Measurements from ENCODE around the gene NTM. TPM values are rescaled to one million over a fixed set of nuclear protein-coding genes. Genes with fewer than 3 reads are reported as not detected.

Gene NTM
- total RNA-seq, 8 experiments from 2014 or later, result 0.80 to 169 (median 18.6) TPM

- no peak overlapping the region for H3K27ac ChIP-seq
- no peak overlapping the region for H3K4me3 ChIP-seq
- H3K4me1 ChIP-seq (replicated peaks in 1 of 2), result no peaks in the 10 kb centered on the region
- in situ Hi-C loops (cut with MboI; ENCODE audit: low pct_unique_long_range_greater_than_20kb in 2 of 9, low sequenced_read_pairs in 9 of 9, unreplicated experiment in 9 of 9), result no loop called here
- WGBS, 10 experiments, result 37 to 100% (median 95%) methylated on average over 2 to 6 of the region's 6 CpGs
- peak in 2 of 8 experiments; percentile 11 to 32 for ATAC-seq (replicated peaks in 6 of 8)
These were observed 267.2 kb downstream of the NTM start for GRCh38 chr11:131637469-131638175.

- no peak for ATAC-seq (replicated peaks in 6 of 8)
- Histone ChIP-seq H3K4me1 (replicated peaks in 1 of 2) (no peaks in the 10 kb centered on the region), H3K27ac (no peak overlapping the region), H3K4me3 (no peak overlapping the region)
- 40 to 100% (median 91%) methylated on average over 1 to 3 of the region's 3 CpGs for whole genome bisulfite sequencing, 10 experiments
- in situ Hi-C loops (cut with MboI; ENCODE audit: low pct_unique_long_range_greater_than_20kb in 2 of 9, low sequenced_read_pairs in 9 of 9, unreplicated experiment in 9 of 9), result no loop called here
These were observed 268.5 kb downstream of the NTM start for GRCh38 chr11:131638889-131639288.

- no peak overlapping the region for H3K27ac ChIP-seq
- in situ Hi-C loops (cut with MboI; ENCODE audit: low pct_unique_long_range_greater_than_20kb in 2 of 9, low sequenced_read_pairs in 9 of 9, unreplicated experiment in 9 of 9), result no loop called here
- WGBS, 10 experiments, result 0 to 86% (median 51%) methylated on average over 1 to 5 of the region's 5 CpGs; no CpG with 5 or more reads in 1 of the 10 experiments
- H3K4me1 ChIP-seq (replicated peaks in 1 of 2), result no peaks in the 10 kb centered on the region
- ATAC-seq (replicated peaks in 6 of 8), result no peak
- no peak overlapping the region for H3K4me3 ChIP-seq
These were observed 269.9 kb downstream of the NTM start for GRCh38 chr11:131640320-131640719.

- WGBS, 10 experiments, result 8 to 92% (median 57%) methylated on average over 3 to 13 of the region's 15 CpGs
- H3K4me1 ChIP-seq (replicated peaks in 1 of 2), result peaks cover 0 to 6% of the 10 kb centered on the region in 2 donors
- ATAC-seq (replicated peaks in 6 of 8), result no peak
- H3K4me3 ChIP-seq, result no peak overlapping the region
- H3K27ac ChIP-seq, result no peak overlapping the region
- in situ Hi-C loops (cut with MboI; ENCODE audit: low pct_unique_long_range_greater_than_20kb in 2 of 9, low sequenced_read_pairs in 9 of 9, unreplicated experiment in 9 of 9), result no loop called here
These were observed 272.5 kb downstream of the NTM start for GRCh38 chr11:131642756-131643531.

GRCh38 chr11:131644204-131644795, 273.9 kb downstream of the NTM start:
- WGBS, 10 experiments, result 45 to 100% (median 91%) methylated on average over 2 to 5 of the region's 5 CpGs; no CpG with 5 or more reads in 1 of the 10 experiments
- Histone ChIP-seq H3K4me1 (replicated peaks in 1 of 2) (peaks cover 0 to 6% of the 10 kb centered on the region in 2 donors), H3K27ac (no peak overlapping the region), H3K4me3 (no peak overlapping the region)
- in situ Hi-C loops (cut with MboI; ENCODE audit: low pct_unique_long_range_greater_than_20kb in 2 of 9, low sequenced_read_pairs in 9 of 9, unreplicated experiment in 9 of 9), result no loop called here
- ATAC-seq (replicated peaks in 6 of 8), result no peak

GRCh38 chr11:131645237-131645636, 274.8 kb downstream of the NTM start:
- no peak overlapping the region for H3K4me3 ChIP-seq
- peaks cover 0 to 6% of the 10 kb centered on the region in 2 donors for H3K4me1 ChIP-seq (replicated peaks in 1 of 2)
- 25 to 92% (median 65%) methylated on average over 1 to 6 of the region's 6 CpGs; no CpG with 5 or more reads in 2 of the 10 experiments for WGBS, 10 experiments
- no peak for ATAC-seq (replicated peaks in 6 of 8)
- in situ Hi-C loops (cut with MboI; ENCODE audit: low pct_unique_long_range_greater_than_20kb in 2 of 9, low sequenced_read_pairs in 9 of 9, unreplicated experiment in 9 of 9), result no loop called here
- no peak overlapping the region for H3K27ac ChIP-seq

- ATAC-seq (replicated peaks in 6 of 8), result no peak
- no peak overlapping the region for H3K27ac ChIP-seq
- in situ Hi-C loops (cut with MboI; ENCODE audit: low pct_unique_long_range_greater_than_20kb in 2 of 9, low sequenced_read_pairs in 9 of 9, unreplicated experiment in 9 of 9), result loop anchor here in 4 of 9 experiments (25.0 kb wide), 1 partner anchor 588 kb away; no protein-coding TSS in a partner anchor
- H3K4me3 ChIP-seq, result no peak overlapping the region
- 17 to 100% (median 100%) methylated on average over 1 to 5 of the region's 5 CpGs; no CpG with 5 or more reads in 2 of the 10 experiments for WGBS, 10 experiments
- H3K4me1 ChIP-seq (replicated peaks in 1 of 2), result peaks cover 18 to 20% of the 10 kb centered on the region in 2 donors
These were observed 279.4 kb downstream of the NTM start for GRCh38 chr11:131649856-131650255.

GRCh38 chr11:131652231-131652630, 281.8 kb downstream of the NTM start:
- 29 to 83% (median 66%) methylated on average over 1 to 2 of the region's 2 CpGs; no CpG with 5 or more reads in 6 of the 10 experiments for WGBS, 10 experiments
- H3K4me1 ChIP-seq (replicated peaks in 1 of 2), result peaks cover 14 to 21% of the 10 kb centered on the region in 2 donors
- no peak for ATAC-seq (replicated peaks in 6 of 8)
- no peak overlapping the region for H3K4me3 ChIP-seq
- in situ Hi-C loops (cut with MboI; ENCODE audit: low pct_unique_long_range_greater_than_20kb in 2 of 9, low sequenced_read_pairs in 9 of 9, unreplicated experiment in 9 of 9), result loop anchor here in 4 of 9 experiments (25.0 kb wide), 1 partner anchor 590 kb away; no protein-coding TSS in a partner anchor
- no peak overlapping the region for H3K27ac ChIP-seq

GRCh38 chr11:131653260-131653659, 282.8 kb downstream of the NTM start:
- 28 to 53% (median 40%) methylated on average over 2 to 5 of the region's 5 CpGs; no CpG with 5 or more reads in 7 of the 10 experiments for WGBS, 10 experiments
- H3K27ac ChIP-seq, result peak overlapping the region; percentile 35 to 41
- peaks cover 14 to 21% of the 10 kb centered on the region in 2 donors for H3K4me1 ChIP-seq (replicated peaks in 1 of 2)
- ATAC-seq (replicated peaks in 6 of 8), result peak in 5 of 8 experiments; percentile 39 to 83 (median 76)
- no peak overlapping the region for H3K4me3 ChIP-seq
- in situ Hi-C loops (cut with MboI; ENCODE audit: low pct_unique_long_range_greater_than_20kb in 2 of 9, low sequenced_read_pairs in 9 of 9, unreplicated experiment in 9 of 9), result loop anchor here in 4 of 9 experiments (25.0 kb wide), 1 partner anchor 591 kb away; no protein-coding TSS in a partner anchor

GRCh38 chr11:131654849-131655248, 284.4 kb downstream of the NTM start:
- peaks cover 14 to 21% of the 10 kb centered on the region in 2 donors for H3K4me1 ChIP-seq (replicated peaks in 1 of 2)

GRCh38 chr11:131656179-131656838, 285.9 kb downstream of the NTM start:
- no peak overlapping the region for H3K27ac ChIP-seq
- no peak overlapping the region for H3K4me3 ChIP-seq
- peaks cover 19 to 21% of the 10 kb centered on the region in 2 donors for H3K4me1 ChIP-seq (replicated peaks in 1 of 2)
- WGBS, 10 experiments, result 33 to 93% (median 75%) methylated on average over 1 to 5 of the region's 9 CpGs; no CpG with 5 or more reads in 3 of the 10 experiments
- in situ Hi-C loops (cut with MboI; ENCODE audit: low pct_unique_long_range_greater_than_20kb in 2 of 9, low sequenced_read_pairs in 9 of 9, unreplicated experiment in 9 of 9), result loop anchor here in 4 of 9 experiments (25.0 kb wide), 1 partner anchor 594 kb away; no protein-coding TSS in a partner anchor
- ATAC-seq (replicated peaks in 6 of 8), result no peak

More at GRCh38 chr11:131654849-131655248, 284.4 kb downstream of the NTM start:
- no peak overlapping the region for H3K4me3 ChIP-seq
- WGBS, 10 experiments, result 80 to 100% (median 88%) methylated on average over 1 to 8 of the region's 10 CpGs; no CpG with 5 or more reads in 2 of the 10 experiments
- H3K27ac ChIP-seq, result no peak overlapping the region
- in situ Hi-C loops (cut with MboI; ENCODE audit: low pct_unique_long_range_greater_than_20kb in 2 of 9, low sequenced_read_pairs in 9 of 9, unreplicated experiment in 9 of 9), result loop anchor here in 4 of 9 experiments (25.0 kb wide), 1 partner anchor 593 kb away; no protein-coding TSS in a partner anchor
- no peak for ATAC-seq (replicated peaks in 6 of 8)

- Histone ChIP-seq H3K27ac (no peak overlapping the region), H3K4me1 (replicated peaks in 1 of 2) (peaks cover 20 to 21% of the 10 kb centered on the region in 2 donors), H3K4me3 (no peak overlapping the region)
- no peak for ATAC-seq (replicated peaks in 6 of 8)
- in situ Hi-C loops (cut with MboI; ENCODE audit: low pct_unique_long_range_greater_than_20kb in 2 of 9, low sequenced_read_pairs in 9 of 9, unreplicated experiment in 9 of 9), result loop anchor here in 4 of 9 experiments (25.0 kb wide), 1 partner anchor 595 kb away; no protein-coding TSS in a partner anchor
- 0 to 71% (median 32%) methylated on average over 1 to 6 of the region's 9 CpGs; no CpG with 5 or more reads in 2 of the 10 experiments for WGBS, 10 experiments
These were observed 286.4 kb downstream of the NTM start for GRCh38 chr11:131656839-131657211.
